PC-9 (cell line): ENCODE measurements around the gene LCA5.

Source experiments
- EZH2 ChIP-seq: fragments of 200-600 bp; sonication (generic); IDR thresholded peaks from 2 replicates; pipeline ENCODE4 v1.8.0; 2017; ENCODE audit warnings: antibody characterized with exemption, low read depth
- TF ChIP-seq, protein P1 (sequence below): fragments of 200-600 bp; sonication (generic); conservative IDR thresholded peaks from 2 replicates; pipeline ENCODE4 v1.6.1; 2017; ENCODE audit warnings: mixed run types, antibody characterized with exemption, mild to moderate bottlenecking, moderate library complexity

DNA sequence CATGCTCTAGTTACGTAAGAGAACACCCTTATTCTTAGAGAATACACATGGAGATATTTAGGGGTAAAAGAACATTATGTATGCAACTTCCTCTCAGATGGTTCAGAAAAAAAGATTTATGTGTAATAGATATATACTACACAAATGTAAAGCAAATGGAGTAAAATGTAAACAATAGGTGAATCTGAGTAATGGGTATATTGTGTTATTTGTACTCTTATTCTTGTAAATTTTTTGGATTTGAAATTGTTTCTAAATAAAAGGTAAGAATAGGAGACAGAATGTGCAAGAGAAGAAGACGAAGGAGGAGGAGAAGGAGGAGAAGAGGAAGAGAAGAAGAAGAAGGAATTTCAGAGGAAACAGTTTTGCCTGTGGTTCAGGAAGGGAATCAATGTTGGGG lies 22.5 kb upstream of the LCA5 start:
- TF ChIP-seq, protein P1, sequence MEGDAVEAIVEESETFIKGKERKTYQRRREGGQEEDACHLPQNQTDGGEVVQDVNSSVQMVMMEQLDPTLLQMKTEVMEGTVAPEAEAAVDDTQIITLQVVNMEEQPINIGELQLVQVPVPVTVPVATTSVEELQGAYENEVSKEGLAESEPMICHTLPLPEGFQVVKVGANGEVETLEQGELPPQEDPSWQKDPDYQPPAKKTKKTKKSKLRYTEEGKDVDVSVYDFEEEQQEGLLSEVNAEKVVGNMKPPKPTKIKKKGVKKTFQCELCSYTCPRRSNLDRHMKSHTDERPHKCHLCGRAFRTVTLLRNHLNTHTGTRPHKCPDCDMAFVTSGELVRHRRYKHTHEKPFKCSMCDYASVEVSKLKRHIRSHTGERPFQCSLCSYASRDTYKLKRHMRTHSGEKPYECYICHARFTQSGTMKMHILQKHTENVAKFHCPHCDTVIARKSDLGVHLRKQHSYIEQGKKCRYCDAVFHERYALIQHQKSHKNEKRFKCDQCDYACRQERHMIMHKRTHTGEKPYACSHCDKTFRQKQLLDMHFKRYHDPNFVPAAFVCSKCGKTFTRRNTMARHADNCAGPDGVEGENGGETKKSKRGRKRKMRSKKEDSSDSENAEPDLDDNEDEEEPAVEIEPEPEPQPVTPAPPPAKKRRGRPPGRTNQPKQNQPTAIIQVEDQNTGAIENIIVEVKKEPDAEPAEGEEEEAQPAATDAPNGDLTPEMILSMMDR: no peak
- no peak for TF ChIP-seq EZH2
